GM21576 (cell line): ENCODE measurements around the gene SMR3A.

Experiments
- ATAC-seq: cut with Tn5 transposase; IDR thresholded peaks from one replicate; pipeline ENCODE4 v1.9.1; 2021; ENCODE audit warnings: mild to moderate bottlenecking, moderate library complexity; ENCODE audit not compliant: unreplicated experiment

The SMR3A gene

DNA sequence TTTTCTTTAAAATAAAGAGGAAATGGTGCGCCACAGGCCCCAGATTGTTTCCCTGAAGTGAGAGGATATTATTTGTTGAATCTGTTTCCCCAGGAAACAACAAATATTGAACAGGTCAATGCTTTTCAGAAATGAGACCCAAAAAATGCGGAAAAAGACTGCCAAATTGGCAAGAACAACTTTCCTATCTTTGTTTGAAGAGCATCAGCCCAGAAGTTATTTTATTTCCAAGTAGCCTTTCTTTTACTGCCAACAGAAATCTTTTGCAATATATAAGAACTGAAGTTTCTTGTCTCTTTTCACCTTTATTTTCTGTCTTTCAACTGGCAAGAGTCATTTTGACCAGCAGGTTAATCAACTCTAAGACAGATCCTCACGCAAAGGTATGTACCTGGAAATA is at the start of gene SMR3A:
TSS of gene SMR3A (plus strand) at position 301 of the 400 bp plus-strand sequence. CDS start 1,356 bp downstream, outside the sequence.
- no peak for ATAC-seq

DNA sequence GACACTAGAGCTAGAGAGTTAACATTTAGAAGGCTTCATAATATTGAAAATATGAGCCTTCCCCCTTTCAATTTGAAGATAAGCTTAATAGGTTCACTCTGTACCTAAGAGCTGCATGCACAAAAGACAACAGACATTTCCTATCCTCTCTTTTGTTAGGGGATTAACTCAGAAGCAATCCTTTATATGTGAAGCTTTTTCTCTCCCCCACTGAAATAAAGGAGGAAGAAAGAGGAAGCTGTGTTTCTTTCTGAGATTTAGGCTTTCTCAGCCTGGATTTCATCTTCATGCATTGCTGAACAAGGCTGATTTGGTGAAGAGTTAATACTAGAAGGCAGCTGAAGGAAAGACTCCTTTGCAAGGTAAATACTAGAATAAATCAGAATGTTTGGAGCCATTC is 46.8 kb upstream of the SMR3A start:
- ATAC-seq = no peak

DNA sequence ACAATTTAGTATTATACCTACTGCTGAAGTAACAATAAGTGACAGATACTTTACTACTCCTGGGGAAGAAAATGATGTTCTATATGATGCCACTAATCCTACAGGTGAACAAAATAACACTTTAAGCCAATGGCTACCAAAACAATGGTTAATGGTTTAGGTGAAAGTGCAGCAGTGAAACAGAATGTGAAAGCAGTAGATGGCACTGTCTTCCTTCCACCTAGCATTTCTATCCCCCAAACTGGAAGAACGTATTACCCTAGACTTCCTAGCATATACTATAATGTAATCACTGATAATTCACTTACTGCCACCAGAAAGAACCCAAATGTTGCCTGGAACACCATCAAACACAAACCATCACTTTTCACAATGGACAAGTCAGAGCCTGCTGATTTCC is 44.6 kb upstream of the SMR3A start:
- peak; percentile 73 for ATAC-seq

DNA sequence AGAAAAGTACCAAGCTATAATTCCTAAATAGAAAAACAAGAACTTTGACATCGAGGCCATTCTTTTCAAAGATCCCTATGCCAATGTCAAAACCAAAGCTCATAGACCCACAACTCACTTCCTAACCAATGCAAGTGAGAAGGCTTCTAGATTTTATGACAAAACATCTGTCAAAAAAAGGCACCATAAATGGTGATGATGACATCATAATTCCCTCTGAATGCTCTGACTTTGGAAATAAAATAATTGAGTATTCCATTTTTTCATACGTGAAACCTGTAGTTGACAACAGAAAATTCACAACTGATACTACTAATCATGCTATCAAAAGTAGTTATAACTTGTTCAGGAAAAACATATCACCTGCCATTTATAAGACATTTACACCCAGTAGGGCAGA is 34.5 kb upstream of the SMR3A start:
- ATAC-seq = no peak

DNA sequence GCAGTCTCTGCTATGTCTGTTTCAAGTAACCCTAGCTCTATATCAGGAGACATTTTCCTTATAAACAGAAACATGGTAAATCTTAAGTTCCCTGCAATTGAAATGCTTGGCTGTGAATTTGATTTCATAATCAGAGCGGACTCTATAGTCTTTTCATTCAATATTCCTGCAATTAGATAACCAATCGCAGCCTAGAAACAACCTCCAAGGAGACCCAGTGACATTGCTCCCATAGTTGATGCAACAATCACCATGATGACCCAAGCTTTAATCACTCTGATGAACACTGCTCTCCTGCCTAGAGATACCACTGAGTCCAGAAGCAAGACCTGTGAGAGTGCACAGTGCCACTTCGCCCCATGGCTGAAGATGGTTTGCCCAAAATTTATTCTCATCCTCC is 25.9 kb upstream of the SMR3A start, which contains the start of gene CABS1:
TSS of gene CABS1 (plus strand) at position 301 of the 400 bp plus-strand sequence. CDS start at position 360, 59 bp downstream.
- no peak for ATAC-seq

DNA sequence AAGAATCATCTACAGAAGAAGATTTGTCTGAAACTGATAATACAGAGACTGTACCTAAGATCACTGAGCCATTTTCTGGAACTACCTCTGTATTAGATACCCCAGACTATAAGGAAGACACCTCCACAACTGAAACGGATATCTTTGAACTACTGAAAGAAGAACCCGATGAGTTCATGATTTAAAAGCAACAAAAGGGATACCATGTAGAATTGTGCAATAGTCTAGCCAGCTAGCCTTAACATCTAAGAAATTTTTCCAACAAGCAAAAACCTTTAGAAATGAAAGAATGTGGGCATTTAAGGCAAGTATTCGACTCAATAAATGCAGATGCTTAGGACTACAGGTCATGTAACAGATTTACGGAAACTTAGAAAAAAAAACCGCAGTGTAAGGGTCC is 24.5 kb upstream of the SMR3A start:
- no peak for ATAC-seq

DNA sequence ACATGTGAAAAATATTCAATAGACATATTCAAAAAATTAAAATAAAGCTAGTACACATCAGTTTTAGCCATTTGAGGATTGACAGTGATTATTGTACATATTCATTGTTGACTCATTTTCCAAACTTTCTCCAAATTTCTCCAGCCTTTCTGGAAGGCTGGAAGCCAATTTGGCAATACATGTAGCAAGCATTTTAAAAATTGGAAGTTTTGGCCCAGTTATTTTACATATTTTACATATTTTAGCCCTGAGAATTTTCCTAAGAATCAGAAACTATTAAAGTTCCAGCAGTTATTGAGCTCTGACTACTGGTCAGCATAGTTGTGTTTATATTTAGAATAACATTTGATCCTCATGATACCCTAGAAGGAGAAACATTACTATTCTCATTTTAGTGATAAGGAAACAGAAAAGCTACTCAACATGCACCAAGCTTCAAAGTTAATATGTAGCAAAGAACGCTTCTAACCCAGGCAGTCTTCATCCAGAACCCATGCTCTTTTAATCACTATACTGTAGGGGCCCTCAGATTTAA is 22.6 kb upstream of the SMR3A start:
- no peak for ATAC-seq

DNA sequence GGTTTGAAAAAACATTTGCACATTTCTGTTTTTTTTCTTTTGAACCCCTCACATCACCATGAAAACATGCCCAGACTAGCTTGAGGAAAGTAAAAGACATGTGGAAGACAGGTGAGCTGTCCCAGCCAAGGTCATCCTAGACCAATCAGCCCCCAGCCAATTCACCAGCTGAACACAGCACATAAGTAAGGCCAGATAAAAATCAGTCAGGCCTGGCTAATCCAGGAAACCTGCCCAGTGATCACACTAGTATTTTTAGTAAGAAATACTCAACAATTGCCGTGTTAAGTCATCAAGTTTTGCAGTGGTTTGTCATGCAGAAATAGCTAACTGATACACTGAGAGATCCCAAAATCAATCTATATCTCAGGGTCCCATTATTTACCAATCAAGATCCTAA is 4.4 kb upstream of the SMR3A start:
- no peak for ATAC-seq

DNA sequence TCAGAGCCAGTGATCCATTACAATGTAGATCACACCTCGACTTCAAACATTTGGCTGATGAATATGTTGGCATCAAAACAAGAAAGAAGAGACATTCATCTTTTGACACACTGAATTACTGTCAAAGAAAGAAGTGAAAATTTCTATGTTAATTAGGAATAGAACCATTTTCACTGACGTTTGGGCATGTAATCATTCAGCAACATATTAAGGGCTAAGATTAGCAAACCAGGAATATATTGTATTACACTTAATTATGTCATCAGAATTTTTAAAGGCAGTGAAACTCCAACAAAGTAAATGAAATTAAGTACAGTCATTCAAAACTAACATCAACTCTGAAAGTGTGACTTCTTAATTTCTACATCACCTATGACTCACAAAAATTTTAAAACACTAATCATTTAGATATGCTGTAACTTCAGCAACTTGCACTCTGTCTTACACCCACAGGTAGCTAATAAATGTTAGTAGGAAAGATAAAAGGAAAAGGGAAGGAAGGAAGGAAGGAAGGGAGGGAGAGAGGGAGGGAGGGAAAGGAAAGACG is 1.4 kb upstream of the SMR3A start:
- ATAC-seq = no peak

DNA sequence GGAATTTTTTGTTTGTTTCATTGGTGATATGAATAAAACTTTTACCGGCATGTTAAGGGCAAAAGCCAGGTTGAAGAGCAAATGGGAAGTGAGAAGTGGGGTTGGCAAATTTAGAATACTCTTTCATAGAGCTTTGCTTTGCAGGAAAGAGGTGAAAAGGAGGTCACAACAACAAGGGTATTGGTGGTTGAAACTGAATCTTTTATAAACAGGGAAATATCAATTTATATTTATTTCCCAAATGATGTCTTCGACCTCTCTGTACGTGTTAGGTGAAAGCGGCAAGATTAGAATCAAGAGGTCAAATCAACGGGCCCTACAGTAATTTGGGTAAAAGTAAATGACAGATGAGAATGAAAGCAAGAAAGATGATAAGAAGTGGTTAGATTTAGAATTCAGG is 3.4 kb downstream of the SMR3A start:
- ATAC-seq = no peak

DNA sequence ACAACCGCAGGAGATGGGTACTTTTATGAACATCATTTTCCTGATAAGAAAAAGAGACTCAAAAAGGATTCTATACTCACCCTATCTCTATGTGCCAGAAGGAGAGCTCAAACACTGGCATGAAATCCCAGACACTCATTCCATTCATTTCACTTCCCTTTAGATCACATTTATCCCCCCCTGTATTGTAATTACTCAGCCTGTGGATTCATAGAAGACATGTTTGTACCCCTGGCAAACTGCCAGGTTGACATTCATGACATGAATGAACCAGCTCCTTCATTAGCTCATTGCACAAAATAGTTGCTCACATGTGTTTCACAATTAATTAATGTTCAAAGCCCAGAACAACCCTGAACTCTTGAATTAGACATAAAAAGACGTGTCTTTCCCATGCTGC is 4.9 kb downstream of the SMR3A start:
- ATAC-seq = no peak

DNA sequence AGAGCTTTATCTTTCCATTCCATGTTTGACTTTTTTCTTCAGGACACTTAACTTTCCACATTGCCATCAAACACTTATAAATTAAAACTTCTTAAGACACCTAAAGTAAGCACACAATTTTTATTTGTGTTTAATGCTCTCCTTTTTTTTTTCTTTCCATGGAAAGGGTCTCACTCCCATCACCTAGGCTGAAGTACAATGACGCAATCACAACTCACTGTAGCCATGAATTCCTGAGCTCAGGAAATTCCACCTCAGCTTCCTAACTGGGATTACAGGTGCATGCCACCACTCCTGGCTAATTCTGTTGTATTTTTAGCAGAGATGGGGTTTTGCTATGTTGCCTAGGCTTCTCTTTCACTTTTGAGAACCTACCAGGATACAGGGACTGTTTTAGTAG is 7.3 kb downstream of the SMR3A start:
- ATAC-seq = no peak

DNA sequence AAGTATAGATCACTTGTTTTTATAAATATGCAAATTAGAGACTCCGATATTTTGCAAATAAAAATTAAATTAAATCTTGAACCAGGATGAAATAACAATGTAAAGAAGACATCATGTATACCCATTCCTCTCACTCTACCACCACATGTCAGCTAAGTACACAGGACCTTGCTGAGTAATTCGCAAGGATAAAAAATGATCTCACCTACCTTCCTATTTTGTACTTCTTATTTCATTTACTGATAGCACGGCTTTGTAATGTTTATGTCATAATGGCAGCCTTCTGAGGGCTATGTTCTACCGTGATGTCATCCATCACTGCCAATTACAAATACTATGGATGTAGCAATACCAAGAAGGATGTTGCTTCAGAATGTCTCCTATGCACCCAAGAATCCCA is 11.4 kb downstream of the SMR3A start:
- ATAC-seq = no peak

DNA sequence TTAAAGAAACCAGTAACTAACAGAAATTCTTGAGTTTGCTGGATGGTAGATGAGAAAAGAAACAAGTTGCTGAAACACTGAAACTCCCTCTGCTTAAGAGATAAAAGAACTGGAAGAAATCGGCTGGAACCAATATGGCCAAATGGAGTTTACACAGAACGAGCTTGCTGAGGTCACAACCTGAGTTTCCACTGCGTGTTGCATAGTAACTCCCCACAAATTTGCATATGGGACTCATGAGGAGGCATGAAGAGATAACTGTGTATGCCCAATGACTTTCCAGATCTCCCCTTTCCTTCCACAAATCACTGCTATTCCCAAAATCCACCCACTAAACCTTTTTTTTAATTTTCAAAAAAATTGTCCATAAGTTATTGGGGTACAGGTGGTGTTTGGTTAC is 12.2 kb downstream of the SMR3A start:
- ATAC-seq = no peak

DNA sequence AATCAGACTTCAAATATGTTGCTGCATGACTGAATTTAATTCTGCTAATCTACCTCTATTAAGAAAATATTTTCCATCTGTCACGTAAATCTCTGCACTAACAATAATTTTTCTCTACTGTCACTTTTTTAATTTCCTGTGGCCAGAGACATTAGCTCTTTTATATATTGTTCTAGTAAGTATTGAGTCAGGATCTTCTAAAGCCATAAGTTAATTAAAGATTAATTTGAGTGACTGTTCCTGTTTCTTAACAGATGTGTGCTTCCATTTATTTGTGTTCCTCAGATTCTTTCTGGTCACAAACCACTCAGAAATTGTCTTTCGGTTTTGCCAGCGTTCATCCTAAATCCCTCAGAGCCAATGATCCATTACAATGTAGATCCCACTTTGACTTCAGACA is 20.0 kb downstream of the SMR3A start:
- ATAC-seq = no peak

DNA sequence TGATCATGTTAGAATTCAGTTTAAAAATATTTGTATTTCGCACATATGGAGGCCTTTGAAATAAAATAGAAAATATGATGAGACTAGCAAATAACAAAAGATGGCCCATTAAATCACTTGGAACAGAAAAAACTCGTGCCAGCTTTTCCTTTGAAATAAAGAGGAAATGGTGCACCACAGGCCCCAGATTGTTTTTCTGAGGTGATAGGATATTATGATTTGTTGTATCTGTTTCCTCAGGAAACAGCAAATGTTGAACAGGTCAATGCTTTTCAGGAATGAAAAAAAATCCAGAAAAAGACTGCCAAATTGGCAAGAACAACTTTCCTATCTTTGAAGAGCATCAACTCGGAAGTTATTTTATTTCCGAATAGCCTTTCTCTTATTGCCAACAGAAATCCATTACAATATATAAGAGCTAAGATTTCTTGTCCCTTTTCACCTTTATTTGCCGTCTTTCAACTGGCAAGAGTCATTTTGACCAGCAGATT is 22.2 kb downstream of the SMR3A start, which contains the start of gene SMR3B:
TSS of gene SMR3B (plus strand) at position 441 of the 491 bp plus-strand sequence. CDS start 1,380 bp downstream, outside the sequence.
- no peak for ATAC-seq

DNA sequence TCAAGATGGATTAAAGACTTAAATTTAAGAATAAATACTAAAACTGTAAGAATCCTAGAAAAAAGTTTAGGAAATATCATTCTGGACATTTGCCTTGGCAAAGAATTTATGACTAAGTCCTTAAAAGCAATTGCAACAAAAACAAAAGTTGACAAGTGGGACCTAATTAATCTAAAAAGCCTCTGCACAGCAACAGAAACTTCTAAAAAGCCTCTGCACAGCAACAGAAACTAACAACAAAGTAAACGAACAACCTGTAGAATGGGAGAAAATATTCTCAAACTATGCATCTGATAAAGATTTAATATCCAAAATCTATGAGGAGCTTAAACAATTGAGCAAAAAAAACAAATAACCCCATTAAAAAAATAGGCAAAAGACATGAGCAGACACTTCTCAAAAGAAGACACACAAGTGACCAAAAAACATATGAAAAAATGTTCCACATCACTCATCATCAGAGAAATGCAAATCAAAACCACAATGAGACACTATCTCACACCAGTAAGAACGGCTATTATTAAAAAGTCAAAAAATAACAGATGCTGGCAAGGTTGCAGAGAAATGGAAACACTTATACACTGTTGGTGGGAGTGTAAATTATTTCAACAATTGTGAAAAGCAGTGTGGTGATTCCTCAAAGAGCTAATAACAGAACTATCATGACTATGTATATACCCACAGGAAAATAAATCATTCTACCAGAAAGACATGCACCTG is 31.7 kb downstream of the SMR3A start:
- peak; percentile 46 for ATAC-seq

DNA sequence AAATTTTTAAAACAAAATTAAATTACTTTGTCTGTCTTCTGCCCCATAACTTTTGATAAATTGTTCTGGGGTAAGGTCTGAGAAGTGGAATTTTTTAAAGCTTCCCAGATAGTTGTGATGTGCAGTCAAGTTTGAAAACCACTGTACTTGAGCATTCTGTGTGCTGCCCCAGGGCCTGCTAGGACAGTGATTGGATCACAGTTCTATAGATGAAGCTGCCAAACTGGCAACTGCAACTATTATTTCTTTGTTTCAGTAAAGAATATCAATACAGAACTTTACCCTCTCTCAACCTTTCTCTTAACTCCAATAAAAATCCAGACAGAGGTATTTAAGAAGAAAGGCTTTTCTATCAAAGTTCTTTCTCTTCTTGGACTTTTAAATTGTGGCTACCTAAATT is 37.0 kb downstream of the SMR3A start, which contains the start of gene OPRPN:
TSS of gene OPRPN (plus strand) at position 361 of the 400 bp plus-strand sequence. CDS start 1,346 bp downstream, outside the sequence.
- ATAC-seq = no peak

DNA sequence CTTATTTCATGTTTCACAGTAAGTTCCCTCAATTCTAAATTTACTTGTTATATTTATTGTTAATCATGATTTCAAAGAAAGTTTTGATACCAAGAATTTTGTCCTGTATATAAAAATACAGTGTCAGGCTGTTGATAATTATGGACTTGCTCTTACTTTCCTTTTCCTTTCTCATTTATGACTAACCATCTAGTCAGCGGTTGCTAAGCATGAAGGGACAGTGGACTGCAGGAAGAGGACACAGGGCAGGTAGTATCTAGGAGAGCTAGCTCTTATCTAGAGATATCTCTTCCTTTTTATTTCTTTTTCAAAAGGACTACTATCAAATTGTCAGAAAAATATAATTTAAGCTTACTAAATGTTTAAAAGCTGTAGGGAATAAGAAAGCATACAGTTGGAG is 38.8 kb downstream of the SMR3A start:
- ATAC-seq = peak; percentile 45

DNA sequence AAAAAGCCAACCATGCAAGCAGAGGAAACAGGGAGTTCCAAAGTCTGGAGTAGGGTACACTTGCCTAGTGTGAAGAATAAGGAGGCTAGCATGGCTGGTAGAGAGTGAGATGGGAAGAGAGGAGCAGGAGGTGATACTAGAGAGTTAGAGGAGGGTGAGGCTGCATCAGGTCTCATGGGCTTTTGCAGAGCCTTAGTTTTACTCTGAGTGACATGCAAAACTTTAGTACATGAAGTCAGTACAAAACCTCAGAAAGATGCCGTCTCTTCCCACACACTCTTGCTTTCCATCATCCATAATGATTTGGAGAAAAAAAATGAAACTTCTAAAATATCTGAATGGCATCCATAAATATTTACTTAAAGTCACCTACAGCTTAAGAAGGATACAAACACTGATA is 42.2 kb downstream of the SMR3A start:
- ATAC-seq = no peak

DNA sequence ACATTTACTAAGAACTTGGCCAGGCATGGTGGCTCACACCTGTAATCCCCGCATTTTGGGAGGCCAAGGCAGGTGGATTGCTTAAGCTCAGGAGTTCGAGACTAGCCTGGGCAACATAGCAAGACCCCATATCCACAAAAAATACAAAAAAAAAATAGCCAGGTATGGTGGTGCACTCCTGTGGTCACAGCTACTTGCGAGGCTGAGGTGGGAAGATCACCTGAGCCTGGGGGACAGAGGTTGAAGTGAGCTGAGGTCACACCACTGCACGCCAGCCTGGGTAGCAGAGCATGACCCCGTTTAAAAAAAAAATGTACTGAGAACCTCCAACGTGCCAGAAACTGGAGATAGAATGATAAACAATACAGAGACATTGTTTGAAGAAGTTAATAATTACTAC is 45.2 kb downstream of the SMR3A start:
- ATAC-seq = no peak
